ENCODE data around the gene RIMBP2.
"Not testable (repeated sequence)": the region's sequence is repeated elsewhere in the genome, so short reads cannot be mapped to it uniquely, and the experiment has no call there.

RIMBP2 gene

DNA sequence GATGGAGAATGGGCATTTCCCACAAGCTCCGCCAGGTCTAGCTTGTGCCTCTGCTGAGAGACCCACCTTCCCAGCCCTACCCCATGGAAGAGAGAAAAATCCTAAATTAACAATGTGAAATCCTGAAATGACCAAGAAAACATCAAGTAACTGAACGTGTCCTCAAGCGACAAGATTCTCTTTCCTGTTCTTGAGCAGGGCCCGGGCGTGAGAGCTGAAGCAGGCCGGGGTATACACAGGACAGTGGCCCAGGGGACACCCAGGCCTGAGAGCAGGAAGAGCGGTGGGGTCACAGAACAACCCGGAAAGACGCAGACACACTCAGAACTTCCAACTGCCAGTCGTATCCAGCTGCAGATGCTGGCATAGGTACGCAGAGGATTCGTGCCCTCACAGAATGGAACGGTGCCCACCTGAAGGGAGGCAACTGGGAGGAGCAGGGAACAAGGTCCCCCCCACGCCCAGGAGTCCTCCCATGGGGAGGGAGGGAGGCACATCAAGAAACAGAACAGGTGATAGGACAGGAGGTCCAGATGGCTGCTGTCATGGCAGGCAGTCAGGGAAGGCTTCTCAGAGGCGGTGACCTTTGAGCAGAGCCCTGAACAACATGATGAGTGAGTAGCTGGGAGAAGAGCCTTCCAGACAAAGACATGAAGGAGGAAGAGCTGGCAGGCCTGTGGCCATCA is 9.1 kb downstream of the RIMBP2 start:
- no peak for DNase-seq (ENCODE audit: low read depth in 2 of 2)

DNA sequence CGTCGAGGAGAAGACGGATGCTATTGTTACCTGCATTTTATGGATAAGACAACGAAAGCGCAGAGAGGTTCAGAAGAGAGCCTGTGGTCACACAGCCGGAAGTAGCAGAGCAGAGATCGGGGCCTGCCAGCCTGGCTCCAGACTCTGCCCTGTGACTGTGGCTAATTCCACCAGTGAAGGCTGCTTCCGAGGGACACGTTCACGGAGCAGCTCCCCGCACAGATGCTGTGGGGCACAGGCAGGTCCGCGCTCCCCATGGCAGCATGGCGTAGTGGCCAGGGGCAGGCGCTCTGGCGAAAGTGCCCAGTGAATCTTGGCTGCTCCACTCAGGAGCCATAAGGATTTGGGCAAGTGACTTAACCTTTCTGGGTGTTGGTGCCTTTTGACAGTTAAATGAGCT is 9.8 kb downstream of the RIMBP2 start:
- no peak for DNase-seq (ENCODE audit: low read depth in 2 of 2)

DNA sequence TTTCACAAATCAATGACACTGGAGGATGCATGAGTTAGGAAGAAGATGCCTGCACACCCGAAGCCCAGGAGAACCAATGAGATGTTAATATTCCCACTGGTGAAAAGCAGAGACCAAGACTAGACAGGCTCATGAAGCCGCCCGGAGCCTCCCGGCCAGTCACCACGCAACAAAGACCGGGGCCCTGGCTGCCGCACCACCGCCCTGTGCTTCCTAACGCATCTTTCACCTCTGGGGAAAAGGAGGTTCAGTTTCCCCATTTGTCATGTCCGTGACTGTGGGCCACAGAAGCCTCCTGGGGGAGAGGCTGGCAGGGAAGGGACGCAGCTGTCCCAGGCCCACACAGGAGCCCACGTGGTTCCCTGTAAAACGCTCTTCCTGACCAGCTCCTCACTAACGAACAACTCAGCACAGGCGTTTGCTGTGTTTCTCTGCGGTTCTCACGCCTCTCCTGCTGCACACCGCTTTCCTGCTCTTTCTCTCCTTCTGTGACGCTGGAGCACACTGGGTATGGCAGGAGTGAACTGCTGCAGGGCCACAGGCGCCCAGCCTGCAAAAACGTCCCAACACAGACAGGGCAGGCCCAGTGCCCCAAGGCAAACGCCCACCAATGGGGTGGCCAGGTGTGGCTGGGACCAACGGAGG is 10.8 kb downstream of the RIMBP2 start:
- DNase-seq (ENCODE audit: low read depth in 2 of 2), result no peak

DNA sequence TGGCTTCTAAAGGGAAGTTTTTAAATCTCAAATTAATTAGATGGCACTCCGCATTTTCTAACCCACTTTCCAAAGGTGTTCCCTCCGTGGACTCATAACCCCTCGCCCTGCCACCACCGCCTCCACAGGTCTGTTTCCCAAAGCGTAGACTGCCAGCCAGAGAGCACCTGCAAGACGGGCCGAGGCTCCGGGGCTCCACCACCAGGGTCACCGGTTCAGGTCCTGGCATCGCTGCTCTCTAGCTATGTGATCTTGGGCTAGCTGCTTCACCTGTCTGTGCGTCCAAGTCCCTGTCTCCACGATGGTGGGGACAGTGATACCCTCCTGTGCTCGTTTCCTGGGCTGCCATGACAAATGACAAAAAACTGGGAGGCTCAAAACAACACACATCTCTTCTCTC is 11.5 kb downstream of the RIMBP2 start:
- no peak for DNase-seq (ENCODE audit: low read depth in 2 of 2)

DNA sequence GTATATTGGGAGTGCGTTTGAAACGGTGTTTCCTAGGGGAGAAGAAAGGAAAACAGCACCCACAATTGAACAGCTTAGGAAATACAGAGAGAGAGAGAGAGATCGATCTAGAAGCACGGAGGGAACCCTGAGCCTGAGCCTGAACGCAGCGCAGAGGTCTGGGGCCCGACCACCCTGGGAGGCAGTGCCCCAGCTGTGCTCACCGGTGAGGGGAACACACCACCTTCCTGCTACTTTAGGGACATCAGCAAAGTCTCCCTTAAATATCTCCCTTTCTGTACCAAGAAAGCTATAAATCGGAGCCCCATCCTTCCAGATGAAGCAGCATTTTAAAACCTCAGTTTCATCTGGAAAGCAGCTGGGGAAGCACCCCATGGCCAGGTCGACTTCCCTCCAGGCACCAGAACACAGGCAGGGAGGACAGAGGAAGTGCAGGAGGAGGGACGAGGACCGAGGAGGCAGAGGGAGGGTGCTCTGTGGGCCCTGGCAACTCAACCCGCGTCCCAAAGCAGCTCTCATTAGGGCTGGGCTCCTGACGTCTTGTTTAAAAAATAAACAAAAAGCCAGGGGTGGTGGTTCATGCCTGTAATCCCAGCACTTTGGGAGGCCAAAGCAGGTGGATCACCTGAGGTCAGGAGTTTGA is 12.2 kb downstream of the RIMBP2 start:
- DNase-seq (ENCODE audit: low read depth in 2 of 2), result no peak

DNA sequence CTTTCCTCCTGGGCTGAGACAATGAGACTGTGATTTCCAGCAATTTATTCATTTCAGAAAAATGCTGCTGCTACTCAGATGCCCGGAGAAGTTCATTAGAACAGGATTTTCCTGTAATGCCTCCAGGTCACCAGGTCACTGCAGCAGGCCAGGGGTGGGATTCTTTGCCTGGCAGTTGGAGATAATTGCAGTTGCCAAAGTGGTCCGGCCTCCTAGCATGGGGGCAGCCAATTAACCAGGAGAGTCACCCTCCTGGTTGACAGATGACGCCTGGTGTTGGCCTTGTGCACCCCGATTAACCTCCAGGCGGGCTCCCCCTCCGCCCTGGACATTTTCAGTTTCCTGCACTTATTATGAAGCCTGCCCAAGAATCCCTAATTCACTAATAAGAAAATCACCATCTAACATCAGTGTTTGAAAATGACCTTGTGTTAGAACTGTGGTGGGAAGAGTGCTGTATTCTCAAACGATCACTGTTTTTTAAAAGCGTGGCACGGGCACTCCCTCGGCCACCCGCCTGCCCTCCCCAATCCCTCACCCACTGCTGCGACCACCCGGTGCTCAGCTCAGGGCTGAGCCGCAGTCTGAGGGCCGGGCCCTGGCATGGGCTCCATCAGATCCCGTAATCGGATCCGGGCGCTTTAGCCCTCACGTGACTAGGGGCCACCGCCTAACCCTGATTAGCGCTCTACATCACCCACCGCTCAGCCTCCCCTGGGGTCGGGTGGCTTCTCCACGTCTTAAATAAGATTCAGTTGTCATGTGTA is 12.9 kb downstream of the RIMBP2 start:
- DNase-seq (ENCODE audit: low read depth in 2 of 2), result no peak

DNA sequence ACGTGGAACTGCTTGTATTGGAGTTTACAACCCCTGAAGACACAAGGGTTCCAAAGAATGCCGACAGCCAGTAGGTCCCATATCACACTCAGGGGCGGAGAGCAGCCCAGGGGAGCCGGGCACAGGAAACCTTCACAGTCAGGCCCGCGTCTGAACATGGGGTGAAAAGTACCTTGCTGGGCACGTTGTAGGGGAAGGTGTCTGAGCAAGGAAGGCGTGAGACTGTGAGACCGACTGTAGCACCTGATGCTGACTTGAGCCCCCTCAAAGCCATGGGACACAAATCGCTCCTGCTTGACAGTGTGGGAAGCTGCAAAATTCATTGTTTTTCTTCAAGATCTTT is 14.7 kb downstream of the RIMBP2 start:
- DNase-seq (ENCODE audit: low read depth in 2 of 2), result no peak

DNA sequence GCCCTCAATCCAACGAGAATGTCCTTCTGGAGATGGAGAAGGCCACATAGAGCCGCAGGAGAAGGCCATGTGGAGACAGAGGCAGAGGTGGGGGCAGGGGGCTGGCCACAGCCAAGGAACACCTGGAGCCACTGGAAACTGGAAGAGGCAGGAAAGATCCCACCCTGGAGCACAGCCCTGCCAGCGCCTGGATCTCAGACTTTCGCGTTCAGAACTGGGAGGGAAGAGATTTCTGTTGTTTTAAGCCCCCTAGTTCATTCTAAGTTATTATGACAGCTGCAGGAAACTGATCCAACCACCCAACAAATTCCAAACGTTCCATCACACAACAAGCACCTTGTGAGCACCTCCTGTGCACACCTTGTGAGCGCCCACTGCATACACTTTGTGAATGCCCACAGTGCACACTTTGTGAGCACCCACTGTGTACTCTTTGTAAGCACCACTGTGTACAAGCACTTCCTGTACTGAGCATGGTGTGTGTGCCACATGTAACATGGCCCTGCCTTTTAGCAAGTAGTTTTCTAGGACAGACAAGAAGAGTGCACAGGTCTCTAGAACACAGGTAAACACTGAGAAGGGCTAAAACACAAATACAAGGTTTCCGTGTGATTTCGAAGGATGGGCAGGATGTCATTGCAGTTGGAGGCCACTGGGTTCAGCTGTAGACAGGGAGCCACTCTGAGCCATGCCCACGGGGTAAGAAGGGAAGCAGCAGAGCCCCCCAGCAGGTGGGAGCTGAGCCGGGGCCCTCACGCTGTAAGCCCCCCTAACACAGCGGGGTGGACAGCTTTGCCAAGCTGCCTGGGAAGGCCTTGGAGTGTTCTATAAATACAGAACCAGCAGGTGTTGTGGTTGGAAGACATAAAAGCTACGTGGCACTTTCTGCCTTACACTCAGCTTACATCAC is 15.4 kb downstream of the RIMBP2 start:
- DNase-seq (ENCODE audit: low read depth in 2 of 2), result no peak

DNA sequence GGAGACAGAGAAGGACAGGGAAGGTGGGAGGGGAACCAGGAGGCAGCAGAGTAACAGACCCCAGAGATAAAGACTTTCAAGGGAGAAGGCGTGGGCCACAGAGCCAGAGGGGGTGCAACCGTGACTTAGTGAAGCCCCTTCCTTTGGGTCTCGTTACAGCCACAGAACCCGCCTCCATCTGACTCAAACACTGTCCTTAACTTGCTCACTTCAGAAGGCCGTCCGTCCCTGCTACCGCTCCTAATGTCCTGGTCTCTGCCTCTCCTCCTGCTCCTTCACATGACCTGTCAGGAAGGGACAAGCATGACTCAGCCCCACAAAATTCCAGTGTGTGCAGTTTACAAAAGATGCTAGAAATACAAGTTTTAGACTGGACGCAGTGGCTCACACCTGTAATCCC is 18.0 kb downstream of the RIMBP2 start:
- no peak for DNase-seq (ENCODE audit: low read depth in 2 of 2)

DNA sequence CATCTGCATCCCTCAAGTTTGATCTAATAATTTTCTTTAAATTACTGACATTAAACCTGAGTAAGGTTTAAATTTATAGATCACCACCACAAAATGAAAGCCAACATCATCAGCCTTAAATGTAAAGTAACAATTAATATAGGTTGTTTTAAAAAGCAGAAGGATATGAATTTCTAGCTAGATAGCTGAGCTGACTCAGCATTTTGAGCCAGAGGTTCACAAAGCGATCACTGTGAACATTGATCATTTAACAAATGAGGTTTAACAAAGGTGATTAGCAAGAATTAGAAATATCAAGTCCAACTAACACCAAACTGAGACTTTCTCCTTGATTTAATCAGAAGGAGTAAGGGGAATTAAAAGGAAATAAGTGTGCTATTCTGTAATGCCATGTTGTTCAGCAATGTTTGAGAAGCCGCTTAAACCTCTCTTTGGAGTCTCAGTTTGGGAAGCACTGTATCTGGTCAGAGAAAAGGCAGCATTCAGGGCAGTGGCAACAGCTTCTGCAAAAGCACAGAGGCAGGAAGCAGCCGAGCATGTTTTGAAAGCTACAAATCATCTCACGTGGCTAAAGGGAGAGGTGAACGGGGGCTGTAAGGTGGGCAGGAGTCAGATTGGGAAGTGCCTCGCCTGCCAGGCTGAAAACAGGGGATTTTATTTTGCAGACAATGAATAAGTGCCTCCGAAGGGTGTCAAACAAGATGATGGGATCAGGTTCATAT is 19.6 kb downstream of the RIMBP2 start:
- no peak for DNase-seq (ENCODE audit: low read depth in 2 of 2)

DNA sequence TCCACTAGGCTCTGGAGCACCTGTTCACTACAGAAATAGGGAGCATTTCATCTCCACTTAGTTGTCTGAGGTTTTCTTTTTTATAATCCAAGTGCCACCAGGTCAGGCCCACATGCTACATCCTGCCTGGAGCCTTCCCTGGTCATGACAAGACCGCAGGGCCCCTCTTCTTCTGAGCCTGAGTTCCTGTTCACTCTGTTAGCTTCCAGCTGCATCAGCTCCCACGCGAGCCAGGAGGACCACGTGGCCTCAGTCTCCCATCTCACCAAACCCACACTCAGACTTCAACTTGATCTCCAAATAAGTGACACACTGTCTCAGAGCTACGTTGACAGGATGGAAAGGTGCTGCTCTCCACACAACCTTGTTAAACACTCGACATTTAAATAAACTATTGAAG is 21.0 kb downstream of the RIMBP2 start:
- no peak for DNase-seq (ENCODE audit: low read depth in 2 of 2)

DNA sequence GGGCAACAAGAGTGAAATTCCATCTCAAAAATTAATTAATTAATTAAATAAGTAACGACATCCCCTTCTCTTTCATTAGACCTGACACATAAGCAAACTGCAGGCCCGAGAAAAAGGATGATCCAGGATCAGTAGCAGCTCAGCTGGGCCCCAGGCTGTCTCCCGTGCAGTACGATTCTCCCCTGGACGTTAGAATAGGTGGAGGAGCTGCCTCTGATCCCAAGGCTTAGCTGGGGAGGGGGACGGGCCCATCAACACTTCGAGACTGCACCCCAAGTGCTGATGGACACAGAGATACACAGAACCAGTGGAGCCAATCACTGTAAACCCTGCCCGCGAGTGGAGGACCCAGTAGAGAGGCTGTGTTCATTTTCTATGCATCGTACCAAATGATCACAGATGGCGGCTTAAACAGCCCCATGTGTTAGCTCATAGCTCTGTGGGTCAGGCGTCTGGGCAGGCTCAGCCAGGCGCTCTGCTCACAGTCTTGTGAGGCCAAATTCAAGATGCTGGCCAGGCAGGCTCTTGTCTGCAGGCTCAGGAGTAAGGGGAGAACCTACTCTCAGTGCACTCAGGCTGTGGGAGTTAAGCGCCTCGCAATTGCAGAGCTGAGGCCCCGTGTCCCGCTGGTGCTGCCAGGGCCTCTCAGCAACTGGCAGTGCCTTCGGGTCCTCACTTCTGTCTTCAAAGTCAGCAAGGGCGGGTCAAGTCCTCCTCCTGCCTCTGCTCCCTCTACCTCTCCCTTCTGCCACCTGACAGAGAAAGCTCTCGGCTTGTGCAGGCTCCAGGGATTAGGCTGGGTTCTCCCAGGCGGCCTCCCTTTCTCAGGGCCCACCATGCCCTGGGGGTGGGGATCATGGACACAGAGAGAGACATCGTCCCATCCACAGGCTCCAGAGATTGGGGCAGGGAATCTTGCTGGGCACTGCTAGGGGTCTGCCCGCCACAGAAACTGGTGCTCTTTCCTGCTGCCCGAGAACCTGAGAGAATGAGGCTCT is 26.4 kb downstream of the RIMBP2 start:
- no peak for DNase-seq (ENCODE audit: low read depth in 2 of 2)

DNA sequence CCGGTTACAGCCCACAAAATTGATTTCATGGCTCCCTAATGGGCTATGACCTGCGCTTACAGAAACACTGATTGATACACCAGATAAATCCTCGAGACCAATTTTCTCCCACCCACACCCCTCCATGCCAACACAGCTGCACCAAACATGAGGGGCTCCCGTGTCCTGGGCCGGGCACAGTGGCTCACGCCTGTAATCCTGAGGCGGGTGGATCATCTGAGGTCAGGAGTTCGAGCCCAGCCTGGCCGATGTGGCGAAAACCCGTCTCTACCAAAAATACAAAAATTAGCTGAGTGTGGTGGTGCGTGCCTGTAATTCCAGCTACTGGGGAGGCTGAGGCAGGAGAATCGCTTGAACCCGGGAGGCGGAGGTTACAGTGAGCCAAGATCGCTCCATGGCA is 27.1 kb downstream of the RIMBP2 start:
- not testable (repeated sequence) for DNase-seq (ENCODE audit: low read depth in 2 of 2)

DNA sequence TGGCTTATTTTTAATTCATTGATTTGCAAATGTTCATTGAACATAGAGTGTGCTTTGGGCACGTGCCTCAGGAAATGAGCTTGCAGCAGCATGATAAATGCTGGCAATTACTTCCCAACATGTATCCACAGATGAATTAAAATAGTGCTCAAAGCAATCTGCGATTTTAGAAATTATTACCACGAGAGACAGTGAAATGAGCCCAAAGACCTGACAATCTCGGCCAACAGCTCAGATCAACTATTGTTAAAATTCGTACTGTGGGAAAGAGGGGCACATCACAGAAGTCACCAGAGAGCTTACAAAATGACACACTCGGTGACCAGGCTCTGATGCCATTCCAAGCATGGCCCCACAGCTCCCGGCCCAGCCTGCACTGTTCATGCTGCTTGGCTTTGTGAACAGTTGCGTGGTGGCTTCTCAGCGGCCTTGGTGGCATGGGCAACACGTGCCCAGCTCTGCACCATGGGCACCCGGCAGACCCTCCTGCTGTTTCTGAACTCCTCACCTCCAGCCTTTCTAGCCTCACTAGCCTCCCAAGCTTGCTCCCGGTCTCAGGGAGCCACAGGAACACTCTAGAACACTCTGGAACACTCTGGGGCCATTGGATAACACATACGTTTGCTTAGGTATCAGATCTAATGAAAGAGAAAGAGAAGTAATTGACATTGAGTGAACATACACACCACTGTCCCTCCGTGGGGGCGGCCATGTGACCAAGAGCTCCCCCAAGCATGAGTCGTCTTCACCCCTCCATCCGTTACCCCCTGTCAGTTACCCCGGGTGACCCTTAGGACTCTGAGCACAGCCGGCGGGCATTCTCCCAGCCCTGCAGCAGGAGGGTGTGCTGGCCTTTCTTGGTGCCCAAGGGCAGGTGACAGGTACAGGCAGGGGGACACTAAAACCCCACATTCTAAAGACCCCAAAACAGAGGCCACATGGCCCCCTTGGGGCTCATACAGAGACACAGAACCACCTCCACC is 28.0 kb downstream of the RIMBP2 start:
- no peak for DNase-seq (ENCODE audit: low read depth in 2 of 2)

DNA sequence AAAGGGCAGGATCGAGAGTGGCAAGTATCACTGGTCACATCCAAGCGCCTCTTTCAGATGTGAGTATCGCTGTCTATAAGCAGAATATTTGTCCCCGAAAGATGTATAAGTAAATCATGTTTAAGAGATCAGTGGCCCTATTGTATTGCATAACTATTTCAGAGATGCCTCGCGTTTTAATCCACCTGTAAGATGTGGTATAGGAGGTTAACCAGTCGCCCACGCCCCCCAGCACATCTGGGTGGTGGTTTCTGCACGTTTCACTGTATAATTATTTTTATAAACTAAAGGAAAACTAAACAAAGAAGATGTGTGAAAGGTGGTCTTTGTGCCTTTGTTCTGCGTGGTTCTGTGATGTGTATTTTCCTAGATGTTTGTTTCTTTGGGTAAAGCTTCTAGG is 28.9 kb downstream of the RIMBP2 start:
- DNase-seq (ENCODE audit: low read depth in 2 of 2), result no peak

DNA sequence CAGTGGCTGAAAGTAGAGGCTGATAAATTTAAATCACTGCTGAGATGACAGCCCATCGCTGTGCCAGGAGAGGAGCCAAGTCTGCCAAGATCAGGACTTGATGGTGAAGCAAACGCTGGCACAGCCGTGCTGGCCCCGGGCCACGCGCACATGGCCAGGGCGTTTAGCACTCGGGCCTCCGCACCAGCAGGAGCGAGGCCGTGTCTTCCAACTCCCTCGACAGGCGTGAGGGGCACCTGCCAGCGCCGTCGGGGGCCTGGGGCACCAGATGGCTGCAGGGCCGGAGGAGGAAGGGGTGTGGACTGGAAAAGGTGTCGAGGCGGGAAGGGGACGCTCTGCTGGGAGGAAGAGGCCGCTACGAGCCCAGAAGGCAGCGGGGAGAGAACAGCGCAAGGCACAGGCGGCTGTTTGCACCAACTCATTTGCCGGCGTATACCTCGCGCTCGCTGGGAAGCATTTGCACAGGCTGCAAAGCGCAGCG is 29.5 kb downstream of the RIMBP2 start:
- no peak for DNase-seq (ENCODE audit: low read depth in 2 of 2)

DNA sequence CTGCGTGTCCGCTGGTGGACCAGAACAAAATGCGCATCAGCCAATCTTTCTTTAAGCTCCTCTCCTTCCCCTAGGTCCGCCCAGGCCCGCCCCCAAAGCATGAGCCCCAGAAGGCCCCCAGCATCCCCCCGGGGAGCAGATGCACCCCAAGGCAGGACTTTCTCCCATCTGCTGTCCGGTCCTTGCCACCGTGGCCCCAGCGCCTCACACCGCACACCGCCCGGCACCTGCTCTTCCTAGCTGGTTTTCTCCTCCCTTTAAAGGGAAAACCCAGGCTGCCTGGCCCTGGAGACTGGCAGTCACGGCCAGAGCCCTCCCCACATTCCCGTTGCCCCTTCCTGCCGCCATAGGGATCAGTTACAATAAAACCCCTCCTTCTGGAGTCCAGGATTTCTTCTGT is 30.2 kb downstream of the RIMBP2 start:
- DNase-seq (ENCODE audit: low read depth in 2 of 2), result no peak

DNA sequence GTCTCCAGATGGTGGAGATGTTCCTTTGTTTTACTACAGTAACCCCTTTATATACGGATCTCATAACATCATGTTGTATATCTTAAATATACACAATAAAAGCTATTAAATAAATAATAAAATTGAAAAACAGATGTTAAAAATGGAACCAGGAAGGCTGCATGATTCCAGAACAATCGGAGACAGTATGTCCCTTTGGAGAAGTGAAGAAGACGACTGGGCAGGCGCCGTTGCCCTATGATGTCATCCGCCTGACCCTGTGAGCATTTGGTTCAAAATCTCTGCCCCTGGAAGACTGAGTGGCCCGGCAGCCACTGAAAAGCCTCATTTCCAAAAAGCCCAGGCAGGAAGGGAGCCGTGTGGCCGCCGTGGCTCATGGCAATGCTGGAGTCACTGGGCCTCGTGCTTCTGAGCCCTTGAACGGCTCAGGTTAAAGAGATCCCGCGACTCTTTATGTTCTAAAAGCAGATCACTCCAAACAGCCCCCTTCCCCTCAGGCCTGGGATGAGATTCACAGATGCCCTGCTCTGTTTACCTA is 30.8 kb downstream of the RIMBP2 start:
- DNase-seq (ENCODE audit: low read depth in 2 of 2), result no peak

Data from stimulated activated CD8-positive, alpha-beta memory T cell treated with anti-CD3 and anti-CD28 coated beads, Interleukin-2, amount 100 ng/mL, for 1 hour (primary cell).